K562 (cell line): Measurements from ENCODE around the gene PRPF8.

Experiments
- BDP1 ChIP-seq: IDR thresholded peaks from 3 replicates; pipeline ENCODE4 v1.6.1; 2011; ENCODE audit not compliant: insufficient read length, insufficient read depth
- EP300 ChIP-seq: IDR thresholded peaks from 2 replicates; pipeline ENCODE4 v1.6.1; 2012; ENCODE audit warnings: low read length, improper control_type of control experiment
- GMEB1 ChIP-seq: fragments of 250-450 bp; sonication (Bioruptor Pico); IDR thresholded peaks from 2 replicates; pipeline ENCODE4 v1.4.0; 2020; ENCODE audit warnings: mild to moderate bottlenecking
- POLR2AphosphoS5 ChIP-seq: IDR thresholded peaks from 2 replicates; pipeline ENCODE4 v1.6.1; 2011; ENCODE audit warnings: mild to moderate bottlenecking, low read depth, low read length, moderate library complexity; ENCODE audit not compliant: control insufficient read depth, insufficient read depth
- ZNF785 ChIP-seq: fragments of 250-450 bp; sonication (Bioruptor Pico); IDR thresholded peaks from 2 replicates; pipeline ENCODE4 v1.4.0; 2020; ENCODE audit warnings: mild to moderate bottlenecking
- ZNF79 ChIP-seq: fragments of 250-450 bp; sonication (Bioruptor Pico); IDR thresholded peaks from 2 replicates; pipeline ENCODE4 v1.4.0; 2020; ENCODE audit warnings: low read depth, mild to moderate bottlenecking, moderate library complexity

GRCh38 chr17:1695365-1695764, 10.7 kb upstream of the PRPF8 start:
- no peak for TF ChIP-seq BDP1
- TF ChIP-seq ZNF79 = no peak
- TF ChIP-seq GMEB1 (CRISPR knock-in tag) = no peak
- TF ChIP-seq ZNF785 (CRISPR knock-in tag) = no peak
- no peak for TF ChIP-seq EP300
- no peak for TF ChIP-seq POLR2AphosphoS5
